WERI-Rb-1 (cell line): ENCODE data around the gene SPOCK1.

Experiments
- DNase-seq: peaks from one replicate; pipeline ENCODE4 v3.0.0-alpha.2; 2020
- H3K27ac ChIP-seq: fragments of 250-450 bp; sonication (Bioruptor Pico); 2 replicates; pipeline ENCODE4 v1.5.1; 2020; ENCODE audit warnings: mild to moderate bottlenecking, moderate library complexity
- H3K27me3 ChIP-seq: fragments of 250-450 bp; sonication (Bioruptor Pico); 2 replicates; pipeline ENCODE4 v1.5.1; 2021; ENCODE audit warnings: mild to moderate bottlenecking, low read depth, moderate library complexity; ENCODE audit not compliant: insufficient read depth, severe bottlenecking
- H3K36me3 ChIP-seq: fragments of 250-450 bp; sonication (Bioruptor Pico); 2 replicates; pipeline ENCODE4 v1.5.1; 2020; ENCODE audit warnings: mild to moderate bottlenecking, moderate library complexity
- H3K4me3 ChIP-seq: 2 replicates; pipeline ENCODE4 v1.5.1; 2011; ENCODE audit warnings: low read depth, mild to moderate bottlenecking, control low read depth, low read length
- H3K9me3 ChIP-seq: fragments of 250-450 bp; sonication (Bioruptor Pico); 2 replicates; pipeline ENCODE4 v1.5.1; 2021; ENCODE audit warnings: mild to moderate bottlenecking, moderate library complexity; ENCODE audit not compliant: severe bottlenecking
- CTCF ChIP-seq: IDR thresholded peaks from 2 replicates; pipeline ENCODE4 v1.5.1; 2011; ENCODE audit warnings: low read depth, mild to moderate bottlenecking, control low read depth, inconsistent platforms, low read length

The SPOCK1 gene

GRCh38 chr5:137381555-137381954 lies 117.6 kb downstream of the SPOCK1 start:
- no peak for DNase-seq
- Histone ChIP-seq H3K9me3 (peaks cover 18% of the 10 kb centered on the region), H3K36me3 (no peaks in the 10 kb centered on the region), H3K4me3 (no peak overlapping the region), H3K27ac (no peak overlapping the region), H3K27me3 (no peaks in the 10 kb centered on the region)
- TF ChIP-seq CTCF = no peak

- peaks cover 12% of the 10 kb centered on the region for H3K9me3 ChIP-seq
- TF ChIP-seq CTCF = no peak
- H3K27ac ChIP-seq = no peak overlapping the region
- H3K4me3 ChIP-seq = no peak overlapping the region
- H3K27me3 ChIP-seq = no peaks in the 10 kb centered on the region
- DNase-seq = no peak
- H3K36me3 ChIP-seq = no peaks in the 10 kb centered on the region
Observed at GRCh38 chr5:137379555-137380286, 119.4 kb downstream of the SPOCK1 start.

GRCh38 chr5:137375741-137376526 lies 123.2 kb downstream of the SPOCK1 start:
- no peak overlapping the region for H3K27ac ChIP-seq
- no peak for DNase-seq
- H3K4me3 ChIP-seq = no peak overlapping the region
- H3K27me3 ChIP-seq = no peaks in the 10 kb centered on the region
- peaks cover 3% of the 10 kb centered on the region for H3K9me3 ChIP-seq
- no peaks in the 10 kb centered on the region for H3K36me3 ChIP-seq
- TF ChIP-seq CTCF = no peak

GRCh38 chr5:137374110-137374714 lies 124.9 kb downstream of the SPOCK1 start:
- Histone ChIP-seq H3K27me3 (no peaks in the 10 kb centered on the region), H3K9me3 (no peaks in the 10 kb centered on the region), H3K27ac (no peak overlapping the region), H3K4me3 (no peak overlapping the region), H3K36me3 (no peaks in the 10 kb centered on the region)
- no peak for DNase-seq
- no peak for TF ChIP-seq CTCF

- Histone ChIP-seq H3K27me3 (no peaks in the 10 kb centered on the region), H3K4me3 (no peak overlapping the region), H3K36me3 (no peaks in the 10 kb centered on the region), H3K27ac (no peak overlapping the region), H3K9me3 (no peaks in the 10 kb centered on the region)
- no peak for TF ChIP-seq CTCF
- DNase-seq = no peak
Observed at GRCh38 chr5:137372773-137373160, 126.4 kb downstream of the SPOCK1 start.
